ENCODE data around the gene FAM240A. TPM values are rescaled to one million over a fixed set of nuclear protein-coding genes. Genes with fewer than 3 reads are reported as not detected.

Gene FAM240A
- total RNA-seq, 4 donors from 2014 or later = 0.22 TPM; not detected in 3

GRCh38 chr3:46609944-46610722 lies 2.2 kb upstream of the FAM240A start:
- WGBS, 2 donors = 87 to 90% methylated on average over 12 of the region's 12 CpGs
- Histone ChIP-seq H3K4me1 (peaks cover 0 to 11% (median 0%) of the 10 kb centered on the region in 4 donors), H3K36me3 (no peaks in the 10 kb centered on the region), H3K27ac (no peak overlapping the region), H3K9me3 (no peaks in the 10 kb centered on the region), H3K27me3 (no peaks in the 10 kb centered on the region), H3K4me3 (no peak overlapping the region)
- TF ChIP-seq POLR2A (IDR thresholded peaks at IDR 0.05) (no peak), CTCF (IDR thresholded peaks at IDR 0.05) (no peak), EP300 (IDR thresholded peaks at IDR 0.05) (no peak)
- DNase-seq (ENCODE audit: low spot score in 2 of 2) = no peak

GRCh38 chr3:46613313-46614005 lies 1.1 kb downstream of the FAM240A start:
- Histone ChIP-seq H3K27me3 (no peaks in the 10 kb centered on the region), H3K9me3 (no peaks in the 10 kb centered on the region), H3K27ac (no peak overlapping the region), H3K36me3 (no peaks in the 10 kb centered on the region), H3K4me3 (no peak overlapping the region), H3K4me1 (peaks cover 0 to 11% (median 0%) of the 10 kb centered on the region in 4 donors)
- TF ChIP-seq POLR2A (IDR thresholded peaks at IDR 0.05) = no peak
- 81 to 86% methylated on average over 10 of the region's 10 CpGs for WGBS, 2 donors
- no peak for DNase-seq (ENCODE audit: low spot score in 2 of 2)

- WGBS, 2 donors = 87 to 90% methylated on average over 4 of the region's 4 CpGs
- no peak overlapping the region for H3K4me3 ChIP-seq
- TF ChIP-seq CTCF (IDR thresholded peaks at IDR 0.05) (no peak), POLR2A (IDR thresholded peaks at IDR 0.05) (no peak), EP300 (IDR thresholded peaks at IDR 0.05) (no peak)
These were observed 2.1 kb downstream of the FAM240A start for GRCh38 chr3:46614431-46614830.

GRCh38 chr3:46615050-46615775 lies 2.9 kb downstream of the FAM240A start:
- WGBS, 2 donors = 82 to 83% methylated on average over 9 of the region's 9 CpGs
- DNase-seq (ENCODE audit: low spot score in 2 of 2) = no peak
- H3K36me3 ChIP-seq = no peaks in the 10 kb centered on the region

More at GRCh38 chr3:46614431-46614830, 2.1 kb downstream of the FAM240A start:
- Histone ChIP-seq H3K27ac (no peak overlapping the region), H3K4me1 (peaks cover 0 to 11% (median 0%) of the 10 kb centered on the region in 4 donors), H3K27me3 (peaks cover 0 to 5% of the 10 kb centered on the region in 2 donors), H3K36me3 (no peaks in the 10 kb centered on the region), H3K9me3 (no peaks in the 10 kb centered on the region)
- DNase-seq (ENCODE audit: low spot score in 2 of 2) = no peak

More at GRCh38 chr3:46615050-46615775, 2.9 kb downstream of the FAM240A start:
- Histone ChIP-seq H3K9me3 (no peaks in the 10 kb centered on the region), H3K27me3 (peaks cover 0 to 5% of the 10 kb centered on the region in 2 donors), H3K4me3 (no peak overlapping the region), H3K4me1 (peaks cover 0 to 15% (median 0%) of the 10 kb centered on the region in 4 donors), H3K27ac (no peak overlapping the region)
- no peak for TF ChIP-seq CTCF (IDR thresholded peaks at IDR 0.05)
- no peak for TF ChIP-seq POLR2A (IDR thresholded peaks at IDR 0.05)
- TF ChIP-seq EP300 (IDR thresholded peaks at IDR 0.05) = no peak

All from tibial nerve (tissue), 4 donors.